Astrocyte (in vitro differentiated cells and primary cell): Measurements from ENCODE around the gene ZNF787. TPM values are rescaled to one million over a fixed set of nuclear protein-coding genes. Genes with fewer than 3 reads are reported as not detected.

Experiments used
- DNase-seq: peaks from one replicate; pipeline ENCODE4 v3.0.0-alpha.2; 2010; ENCODE audit warnings: low read depth
- FAIRE-seq: peaks from 2 replicates; lab custom pipeline; 2011; peaks lifted over from hg19 to GRCh38; lab: Jason Lieb, UNC
- H2AFZ ChIP-seq: 2 replicates; pipeline ENCODE4 v1.6.0; 2012; ENCODE audit warnings: low read depth, low read length, inconsistent platforms
- H3K27ac ChIP-seq: 2 replicates; pipeline ENCODE4 v1.5.1; 2011; ENCODE audit warnings: low read depth, low read length, inconsistent platforms
- H3K27me3 ChIP-seq: 2 replicates; pipeline ENCODE4 v1.6.0; 2011; ENCODE audit warnings: low read length, inconsistent platforms; ENCODE audit not compliant: insufficient read depth
- H3K36me3 ChIP-seq: 2 replicates; pipeline ENCODE4 v1.5.1; 2011; ENCODE audit warnings: low read length, inconsistent platforms; ENCODE audit not compliant: insufficient read depth
- H3K4me1 ChIP-seq: 2 replicates; pipeline ENCODE4 v1.5.1; 2011; ENCODE audit warnings: low read length, inconsistent platforms; ENCODE audit not compliant: insufficient read depth
- H3K4me2 ChIP-seq: 2 replicates; pipeline ENCODE4 v1.6.0; 2012; ENCODE audit warnings: low read length, inconsistent platforms
- H3K4me3 ChIP-seq: 2 replicates; pipeline ENCODE4 v1.5.1; 2011; ENCODE audit warnings: low read depth, mild to moderate bottlenecking, low read length, inconsistent platforms; ENCODE audit not compliant: insufficient read depth
- H3K79me2 ChIP-seq: 2 replicates; pipeline ENCODE4 v1.6.0; 2012; ENCODE audit warnings: mild to moderate bottlenecking, low read length, inconsistent platforms; ENCODE audit not compliant: insufficient read depth
- H3K9ac ChIP-seq: 2 replicates; pipeline ENCODE4 v1.6.0; 2012; ENCODE audit warnings: mild to moderate bottlenecking, low read length, inconsistent platforms
- H3K9me3 ChIP-seq: 2 replicates; pipeline ENCODE4 v1.5.1; 2012; ENCODE audit warnings: low read depth, mild to moderate bottlenecking, low read length, inconsistent platforms; ENCODE audit not compliant: insufficient read depth
- H4K20me1 ChIP-seq: 2 replicates; pipeline ENCODE4 v1.6.0; 2012; ENCODE audit warnings: low read length, inconsistent platforms; ENCODE audit not compliant: insufficient read depth
- H3K27ac Mint-ChIP-seq: one replicate; pipeline ENCODE4 v1.8.0; 2021; ENCODE audit warnings: mild to moderate bottlenecking, mixed read lengths; ENCODE audit not compliant: unreplicated experiment
- H3K27me3 Mint-ChIP-seq: one replicate; pipeline ENCODE4 v1.8.0; 2021; ENCODE audit warnings: low read depth, mixed read lengths; ENCODE audit not compliant: unreplicated experiment
- H3K36me3 Mint-ChIP-seq: one replicate; pipeline ENCODE4 v1.8.0; 2021; ENCODE audit warnings: low read depth, mixed read lengths; ENCODE audit not compliant: unreplicated experiment
- H3K4me1 Mint-ChIP-seq: one replicate; pipeline ENCODE4 v1.8.0; 2021; ENCODE audit warnings: low read depth, mixed read lengths; ENCODE audit not compliant: unreplicated experiment
- H3K4me3 Mint-ChIP-seq: one replicate; pipeline ENCODE4 v1.8.0; 2021; ENCODE audit warnings: mild to moderate bottlenecking, moderate library complexity, mixed read lengths; ENCODE audit not compliant: unreplicated experiment
- H3K9me3 Mint-ChIP-seq: one replicate; pipeline ENCODE4 v1.8.0; 2021; ENCODE audit warnings: mild to moderate bottlenecking, mixed read lengths; ENCODE audit not compliant: unreplicated experiment
- EZH2 ChIP-seq: IDR thresholded peaks from 2 replicates; pipeline ENCODE4 v1.6.1; 2012; ENCODE audit warnings: mild to moderate bottlenecking, low read length, inconsistent platforms; ENCODE audit not compliant: insufficient read depth
- total RNA-seq: library from RNA; stranded (reverse); gene quantifications from 2 replicates; pipeline ENCODE4 v1.2.1, GENCODE V29; 2021
- TF ChIP-seq, protein P1 (sequence below): IDR thresholded peaks from 2 replicates; pipeline ENCODE4 v1.5.1; 2011; ENCODE audit warnings: low read depth, mild to moderate bottlenecking, inconsistent platforms, low read length, moderate library complexity; ENCODE audit not compliant: insufficient read depth

Gene ZNF787
- total RNA-seq, 1 donor from 2014 or later, result 36.3 TPM

DNA sequence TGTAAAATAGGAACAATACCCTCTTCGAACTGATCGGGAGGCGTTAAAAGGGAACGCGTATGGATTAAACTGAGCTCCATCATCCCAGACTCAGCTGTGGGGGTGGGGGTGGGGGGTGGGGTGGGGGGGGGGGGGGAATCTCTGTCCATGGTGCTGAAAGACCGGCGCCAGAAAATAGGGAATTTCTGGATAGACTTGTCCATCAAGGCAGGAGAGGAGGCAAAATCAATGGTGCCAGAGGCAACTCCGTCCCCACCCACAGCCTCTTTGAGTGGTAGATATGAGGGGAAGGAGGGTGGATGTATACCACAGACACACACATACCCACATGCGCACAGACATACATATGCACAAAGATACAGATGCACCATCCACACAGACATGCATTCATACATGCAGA, 37.4 kb downstream of the ZNF787 start:
- peaks cover 2% of the 10 kb centered on the region for H3K9me3 Mint-ChIP-seq
- H3K4me2 ChIP-seq, result no peak overlapping the region
- no peak overlapping the region for H2AFZ ChIP-seq
- H3K36me3 ChIP-seq, result no peaks in the 10 kb centered on the region
- no peak overlapping the region for H3K27ac ChIP-seq
- no peak overlapping the region for H3K4me3 ChIP-seq
- H3K4me1 ChIP-seq, result peaks cover 8% of the 10 kb centered on the region
- peaks cover 11% of the 10 kb centered on the region for H3K4me1 Mint-ChIP-seq
- no peaks in the 10 kb centered on the region for H3K79me2 ChIP-seq
- DNase-seq (no peak), FAIRE-seq (no peak)
- no peak overlapping the region for H3K27ac Mint-ChIP-seq
- H4K20me1 ChIP-seq, result peaks cover 34% of the 10 kb centered on the region
- H3K9me3 ChIP-seq, result no peaks in the 10 kb centered on the region
- H3K27me3 Mint-ChIP-seq, result no peaks in the 10 kb centered on the region
- H3K4me3 Mint-ChIP-seq, result no peak overlapping the region
- no peaks in the 10 kb centered on the region for H3K27me3 ChIP-seq
- TF ChIP-seq, protein P1, sequence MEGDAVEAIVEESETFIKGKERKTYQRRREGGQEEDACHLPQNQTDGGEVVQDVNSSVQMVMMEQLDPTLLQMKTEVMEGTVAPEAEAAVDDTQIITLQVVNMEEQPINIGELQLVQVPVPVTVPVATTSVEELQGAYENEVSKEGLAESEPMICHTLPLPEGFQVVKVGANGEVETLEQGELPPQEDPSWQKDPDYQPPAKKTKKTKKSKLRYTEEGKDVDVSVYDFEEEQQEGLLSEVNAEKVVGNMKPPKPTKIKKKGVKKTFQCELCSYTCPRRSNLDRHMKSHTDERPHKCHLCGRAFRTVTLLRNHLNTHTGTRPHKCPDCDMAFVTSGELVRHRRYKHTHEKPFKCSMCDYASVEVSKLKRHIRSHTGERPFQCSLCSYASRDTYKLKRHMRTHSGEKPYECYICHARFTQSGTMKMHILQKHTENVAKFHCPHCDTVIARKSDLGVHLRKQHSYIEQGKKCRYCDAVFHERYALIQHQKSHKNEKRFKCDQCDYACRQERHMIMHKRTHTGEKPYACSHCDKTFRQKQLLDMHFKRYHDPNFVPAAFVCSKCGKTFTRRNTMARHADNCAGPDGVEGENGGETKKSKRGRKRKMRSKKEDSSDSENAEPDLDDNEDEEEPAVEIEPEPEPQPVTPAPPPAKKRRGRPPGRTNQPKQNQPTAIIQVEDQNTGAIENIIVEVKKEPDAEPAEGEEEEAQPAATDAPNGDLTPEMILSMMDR, result no peak
- TF ChIP-seq EZH2, result no peak
- peaks cover 3% of the 10 kb centered on the region for H3K36me3 Mint-ChIP-seq
- H3K9ac ChIP-seq, result no peak overlapping the region

DNA sequence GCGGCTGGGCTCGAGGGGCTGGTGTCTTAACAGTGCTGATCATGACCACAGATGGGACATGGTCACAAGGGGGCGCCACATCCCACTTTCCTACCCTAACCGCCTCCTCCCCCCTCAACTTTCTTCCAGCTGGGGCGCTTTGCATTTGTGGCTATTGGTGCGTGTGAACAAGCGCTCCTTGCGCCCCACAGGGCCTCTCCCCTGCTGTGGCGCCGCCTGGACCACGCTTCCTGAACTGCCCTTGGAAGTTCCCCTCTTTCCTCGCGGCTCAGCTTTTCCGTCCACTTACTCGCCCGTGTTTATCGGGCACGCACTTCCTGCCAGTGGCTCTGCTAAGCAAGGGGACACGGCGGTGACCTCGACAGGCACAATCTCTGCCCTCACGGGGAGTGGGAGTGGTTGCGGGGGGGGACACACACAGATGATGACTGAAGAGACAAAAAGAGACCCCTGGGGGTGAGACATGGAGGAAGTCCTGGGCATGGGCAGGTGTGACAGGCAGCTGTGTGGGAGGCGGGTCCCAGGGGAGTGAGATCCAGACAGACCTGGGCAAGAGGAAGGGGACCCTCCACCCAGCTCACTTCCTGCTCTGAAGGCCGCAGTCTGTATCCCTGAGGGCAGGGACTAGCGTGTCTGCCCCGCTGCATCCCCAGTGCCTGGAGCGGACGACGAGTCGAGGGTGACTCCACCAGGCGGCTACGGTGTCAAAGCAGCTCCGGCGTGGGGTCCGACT, 40.3 kb downstream of the ZNF787 start:
- Histone ChIP-seq H3K9me3 (no peaks in the 10 kb centered on the region), H3K79me2 (no peaks in the 10 kb centered on the region), H3K27me3 (no peaks in the 10 kb centered on the region), H4K20me1 (peaks cover 25% of the 10 kb centered on the region), H3K27ac (no peak overlapping the region), H3K9ac (peak overlapping the region; percentile 64), H3K4me1 (peaks cover 8% of the 10 kb centered on the region), H3K4me2 (peak overlapping the region; percentile 88), H2AFZ (peak overlapping the region; percentile 65), H3K4me3 (peak overlapping the region; percentile 43), H3K36me3 (no peaks in the 10 kb centered on the region)
- Mint-ChIP-seq H3K36me3 (peaks cover 3% of the 10 kb centered on the region), H3K4me3 (peak overlapping the region; percentile 84), H3K27me3 (peaks cover 6% of the 10 kb centered on the region), H3K9me3 (peaks cover 2% of the 10 kb centered on the region), H3K4me1 (peaks cover 11% of the 10 kb centered on the region), H3K27ac (peak overlapping the region; percentile 59)
- DNase-seq (peak; percentile 45), FAIRE-seq (no peak)
- no peak for TF ChIP-seq EZH2
- TF ChIP-seq, protein P1, result peak; percentile 36

DNA sequence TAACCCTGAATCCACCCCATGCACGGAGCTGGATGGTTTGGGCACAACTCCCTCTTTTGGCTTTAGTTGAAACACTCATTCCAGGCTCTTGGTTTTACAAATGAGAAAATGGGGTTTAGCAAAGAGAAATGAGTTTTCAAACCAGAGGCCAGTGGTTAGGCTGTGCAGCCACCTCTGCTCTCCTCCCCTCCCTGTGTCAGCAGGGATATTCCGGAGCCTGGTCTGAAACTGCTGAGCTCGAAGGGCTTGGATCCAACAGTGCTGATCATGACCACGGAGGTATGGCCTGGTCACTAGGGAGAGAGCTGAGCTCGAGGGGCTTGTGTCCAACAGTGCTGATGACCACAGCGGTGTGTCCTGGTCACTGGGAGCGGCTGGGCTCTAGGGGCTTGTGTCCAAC, 41.5 kb downstream of the ZNF787 start:
- Histone ChIP-seq H3K27me3 (no peaks in the 10 kb centered on the region), H3K27ac (no peak overlapping the region), H4K20me1 (peaks cover 13% of the 10 kb centered on the region), H3K36me3 (no peaks in the 10 kb centered on the region), H3K79me2 (no peaks in the 10 kb centered on the region), H3K4me1 (peaks cover 8% of the 10 kb centered on the region), H3K9ac (no peak overlapping the region), H2AFZ (no peak overlapping the region), H3K9me3 (no peaks in the 10 kb centered on the region), H3K4me2 (no peak overlapping the region), H3K4me3 (no peak overlapping the region)
- H3K36me3 Mint-ChIP-seq, result peaks cover under 1% of the 10 kb centered on the region
- H3K9me3 Mint-ChIP-seq, result peaks cover 2% of the 10 kb centered on the region
- TF ChIP-seq EZH2, result no peak
- TF ChIP-seq, protein P1, result no peak
- H3K27ac Mint-ChIP-seq, result no peak overlapping the region
- H3K4me1 Mint-ChIP-seq, result peaks cover 4% of the 10 kb centered on the region
- no peak overlapping the region for H3K4me3 Mint-ChIP-seq
- DNase-seq (no peak), FAIRE-seq (no peak)
- H3K27me3 Mint-ChIP-seq, result peaks cover 13% of the 10 kb centered on the region
